Stimulated activated CD4-positive, alpha-beta T cell treated with anti-CD3 and anti-CD28 coated beads, Interleukin-1b, Interleukin-23, amount 100 ng/mL, for 1 hour (primary cell): ENCODE measurements around the gene PBX3.
"Not testable (repeated sequence)": the region's sequence is repeated elsewhere in the genome, so short reads cannot be mapped to it uniquely, and the experiment has no call there.

ENCODE experiments used
- DNase-seq, 2 donors: peaks; one replicate each; pipeline ENCODE4 v3.0.0-alpha.2; 2020; ENCODE audit warnings: low read depth in 2 of 2

Gene PBX3

GRCh38 chr9:125822902-125823301, 75.7 kb downstream of the PBX3 start:
- DNase-seq = no peak

- DNase-seq = not testable (repeated sequence)
Measured at GRCh38 chr9:125823874-125824406, 76.8 kb downstream of the PBX3 start.

GRCh38 chr9:125825762-125826161, 78.6 kb downstream of the PBX3 start:
- no peak for DNase-seq

- DNase-seq = no peak
Measured at GRCh38 chr9:125826850-125827249, 79.7 kb downstream of the PBX3 start.

GRCh38 chr9:125829743-125830142, 82.6 kb downstream of the PBX3 start:
- peak in 1 of 2 donors; percentile 16 for DNase-seq

GRCh38 chr9:125831054-125831453, 83.9 kb downstream of the PBX3 start:
- no peak for DNase-seq

- no peak for DNase-seq
Measured at GRCh38 chr9:125831616-125832015, 84.4 kb downstream of the PBX3 start.

- DNase-seq = no peak
Measured at GRCh38 chr9:125835655-125836054, 88.5 kb downstream of the PBX3 start.

GRCh38 chr9:125839317-125839716, 92.1 kb downstream of the PBX3 start:
- DNase-seq = no peak

- no peak for DNase-seq
Measured at GRCh38 chr9:125841444-125841843, 94.3 kb downstream of the PBX3 start.

- no peak for DNase-seq
Measured at GRCh38 chr9:125842242-125842641, 95.1 kb downstream of the PBX3 start.

- DNase-seq = no peak
Measured at GRCh38 chr9:125843646-125844045, 96.5 kb downstream of the PBX3 start.

- no peak for DNase-seq
Measured at GRCh38 chr9:125844611-125845010, 97.4 kb downstream of the PBX3 start.

GRCh38 chr9:125845271-125845808, 98.2 kb downstream of the PBX3 start:
- DNase-seq = no peak

GRCh38 chr9:125847735-125848134, 100.6 kb downstream of the PBX3 start:
- no peak for DNase-seq

- DNase-seq = no peak
Measured at GRCh38 chr9:125850106-125850632, 103.0 kb downstream of the PBX3 start.

- DNase-seq = no peak
Measured at GRCh38 chr9:125850763-125851162, 103.6 kb downstream of the PBX3 start.

GRCh38 chr9:125851979-125852378, 104.8 kb downstream of the PBX3 start:
- DNase-seq = no peak

- no peak for DNase-seq
Measured at GRCh38 chr9:125852386-125852785, 105.2 kb downstream of the PBX3 start.

GRCh38 chr9:125854553-125855275, 107.5 kb downstream of the PBX3 start:
- no peak for DNase-seq

GRCh38 chr9:125856331-125856730, 109.2 kb downstream of the PBX3 start:
- no peak for DNase-seq

GRCh38 chr9:125861405-125862058, 114.4 kb downstream of the PBX3 start:
- DNase-seq = no peak

GRCh38 chr9:125863923-125864322, 116.8 kb downstream of the PBX3 start:
- DNase-seq = no peak
